Activated naive CD8-positive, alpha-beta T cell treated with anti-CD3 and anti-CD28 coated beads, Interleukin-2, amount 10 ng/mL, durations not matched to agents 7 days and 5 days (primary cell): Measurements from ENCODE around the gene GAS7. TPM values are rescaled to one million over a fixed set of nuclear protein-coding genes. Genes with fewer than 3 reads are reported as not detected.

Experiments
- ATAC-seq: fragments of 150-1000 bp; cut with Tn5 transposase; one replicate; pipeline ENCODE4 v1.10.0; 2021; ENCODE audit warnings: low read depth, moderate library complexity
- POLR2A ChIA-PET: fragments of 350-600 bp; sonication (Branson Sonifier 250); formaldehyde crosslinking; loops from one replicate; lab custom pipeline; 2021; ENCODE audit warnings: antibody characterized with exemption; lab: Charles Lee
- DNase-seq: peaks from one replicate; pipeline ENCODE4 v3.0.0; 2021
- H3K27ac Mint-ChIP-seq: one replicate; pipeline ENCODE4 v1.8.0; 2022; ENCODE audit warnings: mild to moderate bottlenecking, mixed read lengths
- H3K27me3 Mint-ChIP-seq: one replicate; pipeline ENCODE4 v1.8.0; 2022; ENCODE audit warnings: mild to moderate bottlenecking, moderate library complexity, mixed read lengths
- H3K36me3 Mint-ChIP-seq: one replicate; pipeline ENCODE4 v1.8.0; 2021; ENCODE audit warnings: mild to moderate bottlenecking, mixed read lengths
- H3K4me1 Mint-ChIP-seq: one replicate; pipeline ENCODE4 v1.8.0; 2021; ENCODE audit warnings: mixed read lengths
- H3K4me3 Mint-ChIP-seq: one replicate; pipeline ENCODE4 v1.8.0; 2022; ENCODE audit warnings: mild to moderate bottlenecking, moderate library complexity, mixed read lengths
- H3K9me3 Mint-ChIP-seq: one replicate; pipeline ENCODE4 v1.8.0; 2021; ENCODE audit warnings: mixed read lengths
- total RNA-seq, 2 experiments: library from RNA; stranded (reverse); gene quantifications; one replicate each; pipeline ENCODE4 v1.2.3, GENCODE V29; 2021

The GAS7 gene
- total RNA-seq, 2 experiments from 2014 or later, result 2.7 to 2.8 TPM

DNA sequence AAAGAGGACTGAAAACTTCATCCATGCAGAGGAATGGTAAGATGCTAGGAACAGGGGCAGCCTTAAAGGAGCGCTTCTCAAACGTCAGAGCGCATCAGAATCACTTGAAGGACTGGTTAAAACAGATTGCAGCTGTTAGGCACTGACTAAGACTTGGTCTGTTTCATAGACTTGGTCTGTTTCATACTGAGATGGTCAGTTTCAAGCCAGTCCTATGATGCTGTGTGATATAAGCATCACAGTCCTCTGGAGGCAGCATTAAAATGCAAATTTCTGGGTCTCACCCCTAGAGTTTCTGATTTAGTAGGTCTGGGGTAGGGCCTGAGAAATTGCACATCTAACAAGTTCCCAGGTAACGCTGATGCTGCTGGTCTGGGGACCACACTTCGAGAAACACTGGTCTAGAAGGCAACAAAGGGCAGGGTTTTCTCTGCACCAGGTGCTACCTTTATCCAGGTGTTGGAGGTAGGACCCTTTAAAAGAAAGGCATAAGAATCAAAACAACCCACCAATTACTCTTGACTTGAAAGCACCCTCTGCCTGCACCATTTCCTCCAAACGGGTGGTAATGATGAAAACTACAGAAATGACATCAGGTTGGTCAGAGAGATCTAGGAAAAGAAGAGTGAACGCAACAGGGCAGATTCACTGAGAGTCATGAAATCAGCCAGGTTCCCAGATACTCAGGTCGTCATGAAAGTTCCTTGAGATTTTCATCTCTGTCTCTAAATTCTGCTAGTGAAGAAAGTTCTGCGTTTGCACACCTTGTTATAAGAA lies 198.3 kb downstream of the GAS7 start:
- peaks cover 4% of the 10 kb centered on the region for H3K27me3 Mint-ChIP-seq
- DNase-seq (no peak), ATAC-seq (no peak)
- no peak overlapping the region for H3K4me3 Mint-ChIP-seq
- no peaks in the 10 kb centered on the region for H3K36me3 Mint-ChIP-seq
- no peak overlapping the region for H3K27ac Mint-ChIP-seq
- H3K4me1 Mint-ChIP-seq, result no peaks in the 10 kb centered on the region
- POLR2A ChIA-PET, result no interaction called here
- peaks cover 1% of the 10 kb centered on the region for H3K9me3 Mint-ChIP-seq

DNA sequence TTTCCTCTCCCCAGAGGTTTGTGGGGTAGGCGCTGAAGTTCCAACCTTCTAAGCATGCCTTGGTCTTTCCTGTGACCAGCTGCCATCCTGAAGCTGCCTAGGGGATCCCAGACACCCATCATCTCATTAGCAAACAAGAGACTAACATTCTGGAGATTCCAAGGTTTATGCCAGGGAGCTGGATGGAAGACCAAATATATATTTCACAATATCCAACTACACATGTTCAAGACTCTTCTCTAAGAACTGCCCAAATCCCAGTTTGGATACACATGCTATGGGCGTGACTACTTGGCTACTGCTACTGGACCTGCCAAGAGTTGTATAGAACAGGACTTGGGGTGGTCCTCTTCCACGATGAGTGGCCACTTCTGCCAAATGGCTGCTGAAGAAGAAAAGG lies 200.3 kb downstream of the GAS7 start:
- DNase-seq (no peak), ATAC-seq (no peak)
- H3K27me3 Mint-ChIP-seq, result peaks cover 7% of the 10 kb centered on the region
- H3K36me3 Mint-ChIP-seq, result no peaks in the 10 kb centered on the region
- no peak overlapping the region for H3K27ac Mint-ChIP-seq
- H3K4me1 Mint-ChIP-seq, result no peaks in the 10 kb centered on the region
- H3K9me3 Mint-ChIP-seq, result no peaks in the 10 kb centered on the region
- H3K4me3 Mint-ChIP-seq, result no peak overlapping the region
- POLR2A ChIA-PET, result no interaction called here

DNA sequence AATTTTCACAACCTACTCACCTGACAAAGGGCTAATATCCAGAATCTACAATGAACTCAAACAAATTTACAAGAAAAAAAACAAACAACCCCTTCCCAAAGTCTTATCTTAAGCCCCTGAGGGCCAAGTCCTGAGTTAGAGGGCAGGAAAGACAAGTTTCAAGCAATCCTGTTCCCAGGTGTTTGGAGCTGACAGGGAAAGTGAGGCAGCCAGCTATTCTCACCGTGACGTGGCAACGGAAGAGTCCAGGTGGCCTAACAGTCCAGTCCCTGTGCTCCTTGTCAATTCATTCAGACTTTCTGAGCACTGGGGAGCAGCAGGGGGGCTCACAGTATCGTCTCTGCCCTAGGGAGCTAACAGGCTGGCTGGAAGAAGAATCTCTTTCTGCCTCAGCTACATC lies 203.6 kb downstream of the GAS7 start:
- Mint-ChIP-seq H3K27ac (no peak overlapping the region), H3K4me1 (no peaks in the 10 kb centered on the region), H3K9me3 (peaks cover 2% of the 10 kb centered on the region), H3K27me3 (peaks cover 7% of the 10 kb centered on the region), H3K36me3 (peaks cover 2% of the 10 kb centered on the region), H3K4me3 (no peak overlapping the region)
- DNase-seq, result no peak
- POLR2A ChIA-PET, result no interaction called here
- ATAC-seq, result no peak

DNA sequence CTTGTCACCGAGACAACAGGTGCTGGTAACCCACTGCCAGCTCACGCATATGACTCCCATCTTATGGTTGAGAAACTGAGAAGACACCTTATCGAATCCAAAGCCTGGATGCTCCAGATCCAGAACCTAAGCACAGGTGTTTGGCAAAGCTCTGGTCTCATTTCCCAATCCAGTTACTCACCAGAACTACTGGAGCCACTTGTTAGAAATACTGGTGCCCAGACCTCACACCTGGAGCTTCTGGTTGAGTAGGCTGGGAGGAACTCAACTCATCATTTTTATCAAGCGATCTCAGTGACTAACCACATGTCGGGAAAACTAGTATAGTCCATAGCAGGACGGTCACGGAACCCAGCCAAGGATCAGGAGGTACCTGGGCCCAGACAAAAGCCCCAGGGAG lies 206.6 kb downstream of the GAS7 start:
- Mint-ChIP-seq H3K4me1 (no peaks in the 10 kb centered on the region), H3K9me3 (peaks cover 6% of the 10 kb centered on the region), H3K27ac (no peak overlapping the region), H3K27me3 (peaks cover 2% of the 10 kb centered on the region), H3K4me3 (no peak overlapping the region), H3K36me3 (peaks cover 2% of the 10 kb centered on the region)
- ATAC-seq (no peak), DNase-seq (no peak)
- POLR2A ChIA-PET, result no interaction called here

DNA sequence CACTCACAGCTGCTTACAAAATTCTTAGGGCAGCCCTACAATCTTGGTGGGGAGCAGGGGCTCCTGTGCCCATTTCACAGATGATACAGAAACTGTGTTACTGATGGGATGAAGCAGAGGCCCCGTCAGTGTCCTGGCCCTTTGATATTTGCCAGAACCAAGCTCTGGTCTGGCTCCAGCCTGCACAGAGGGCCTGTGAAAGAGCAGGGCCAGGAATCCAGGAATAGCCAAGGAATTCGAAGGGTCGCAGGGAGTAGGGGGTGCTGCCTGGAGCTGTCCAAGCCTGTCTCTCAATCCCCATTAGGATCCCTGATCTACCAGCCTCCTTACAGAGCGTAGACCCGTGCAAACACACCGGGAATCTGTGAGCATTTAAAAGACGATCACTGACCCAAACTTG lies 207.1 kb downstream of the GAS7 start:
- Mint-ChIP-seq H3K4me3 (no peak overlapping the region), H3K4me1 (no peaks in the 10 kb centered on the region), H3K27me3 (peaks cover 2% of the 10 kb centered on the region), H3K27ac (no peak overlapping the region), H3K9me3 (peaks cover 6% of the 10 kb centered on the region), H3K36me3 (peaks cover 2% of the 10 kb centered on the region)
- no peak for DNase-seq
- POLR2A ChIA-PET, result no interaction called here
- ATAC-seq, result no peak

DNA sequence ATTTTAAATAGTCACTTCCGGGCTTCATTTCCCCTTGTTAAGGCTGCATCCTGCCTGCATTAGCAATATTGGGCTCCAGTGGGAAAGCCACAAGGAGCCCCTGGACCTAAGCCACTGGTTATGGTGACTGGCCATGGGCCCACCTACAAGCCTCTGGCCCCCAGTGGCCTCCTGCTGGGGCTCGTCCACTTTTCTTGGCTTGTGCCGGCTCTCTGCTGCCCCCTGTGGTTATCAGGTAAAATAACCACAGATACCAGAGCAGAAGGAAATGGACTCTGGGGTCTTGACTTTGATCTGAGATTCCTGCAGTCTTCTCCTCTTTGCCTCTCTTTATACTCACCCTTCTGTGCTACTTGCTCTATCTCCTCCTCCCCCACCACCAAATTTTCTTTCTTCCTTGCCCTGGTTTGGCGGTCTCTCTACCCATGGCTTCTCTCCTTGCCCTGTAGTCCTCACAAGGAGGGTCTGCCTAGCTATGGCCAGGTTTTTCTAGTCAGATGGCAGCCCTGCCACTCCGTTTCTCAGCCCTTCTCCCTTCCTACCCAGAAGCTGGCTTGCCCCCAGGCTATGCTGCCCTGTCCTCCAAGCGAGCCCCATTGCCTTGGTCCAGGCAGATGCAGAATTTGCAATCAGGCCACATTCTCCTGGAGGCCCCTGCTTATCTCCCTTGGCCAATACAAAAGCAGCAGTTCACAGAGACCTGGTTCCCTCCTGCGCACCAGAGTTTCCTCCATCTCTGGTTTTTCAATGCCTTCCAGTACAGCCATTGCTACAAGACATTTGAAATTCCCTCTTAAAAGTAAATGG lies 210.4 kb downstream of the GAS7 start:
- no peak for ATAC-seq
- Mint-ChIP-seq H3K27me3 (no peaks in the 10 kb centered on the region), H3K36me3 (peaks cover 2% of the 10 kb centered on the region), H3K9me3 (peaks cover 6% of the 10 kb centered on the region), H3K27ac (no peak overlapping the region), H3K4me1 (no peaks in the 10 kb centered on the region), H3K4me3 (no peak overlapping the region)
- peak; percentile 36 for DNase-seq
- POLR2A ChIA-PET, result no interaction called here

DNA sequence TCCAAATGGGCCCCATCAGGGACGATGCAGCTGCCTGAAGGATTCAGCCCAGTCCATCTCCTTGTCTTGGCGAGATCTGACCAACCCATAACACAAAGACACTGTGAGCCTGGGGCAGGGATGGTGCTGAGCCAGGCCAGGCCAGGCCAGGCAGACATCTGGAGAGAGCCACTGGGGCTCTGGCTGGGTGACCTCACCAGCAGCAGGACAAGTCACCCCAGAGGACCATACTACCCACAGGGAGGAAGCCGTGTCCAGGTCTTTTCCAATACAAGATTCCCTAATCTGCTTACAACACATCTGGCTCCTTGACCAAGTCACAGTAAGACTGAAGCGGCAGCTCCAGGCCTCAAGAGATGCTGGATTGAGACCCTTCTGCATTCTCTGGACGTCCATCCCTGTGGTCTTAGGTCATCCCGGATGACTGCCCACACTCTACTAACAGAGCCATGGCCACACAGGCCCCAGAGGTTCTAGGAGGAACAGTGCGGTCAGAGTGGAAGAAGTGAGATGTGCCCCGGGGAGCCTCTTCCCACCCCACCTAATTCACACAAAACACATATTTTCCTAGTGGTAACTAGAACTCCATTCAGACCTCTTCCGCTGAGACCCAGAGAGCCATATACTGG lies 211.5 kb downstream of the GAS7 start:
- no peaks in the 10 kb centered on the region for H3K27me3 Mint-ChIP-seq
- ATAC-seq (no peak), DNase-seq (no peak)
- H3K4me3 Mint-ChIP-seq, result no peak overlapping the region
- no peaks in the 10 kb centered on the region for H3K36me3 Mint-ChIP-seq
- H3K9me3 Mint-ChIP-seq, result peaks cover 3% of the 10 kb centered on the region
- H3K27ac Mint-ChIP-seq, result no peak overlapping the region
- POLR2A ChIA-PET, result no interaction called here
- no peaks in the 10 kb centered on the region for H3K4me1 Mint-ChIP-seq

DNA sequence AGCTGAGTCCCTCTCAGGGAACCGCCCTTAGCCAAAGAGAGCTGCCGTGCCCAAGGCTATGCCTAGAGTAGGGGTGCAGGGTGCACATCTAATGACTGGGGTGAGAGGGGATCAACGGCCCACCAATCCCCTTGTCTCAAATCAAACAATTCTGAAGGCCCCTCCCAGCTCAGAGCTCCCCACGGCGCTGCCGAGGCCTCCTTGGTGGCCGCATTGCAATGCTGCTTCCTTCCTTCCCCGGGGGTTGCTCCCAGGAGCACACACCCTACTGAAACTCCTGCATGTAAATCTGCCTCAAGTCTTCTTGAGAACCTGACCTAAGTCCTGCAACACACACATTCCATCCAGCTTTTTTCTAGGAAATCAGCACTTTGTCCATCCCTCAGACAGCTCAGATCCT lies 212.8 kb downstream of the GAS7 start:
- no peaks in the 10 kb centered on the region for H3K27me3 Mint-ChIP-seq
- no peak overlapping the region for H3K27ac Mint-ChIP-seq
- DNase-seq (no peak), ATAC-seq (no peak)
- H3K36me3 Mint-ChIP-seq, result no peaks in the 10 kb centered on the region
- H3K4me3 Mint-ChIP-seq, result no peak overlapping the region
- peaks cover 3% of the 10 kb centered on the region for H3K9me3 Mint-ChIP-seq
- H3K4me1 Mint-ChIP-seq, result no peaks in the 10 kb centered on the region
- POLR2A ChIA-PET, result no interaction called here

DNA sequence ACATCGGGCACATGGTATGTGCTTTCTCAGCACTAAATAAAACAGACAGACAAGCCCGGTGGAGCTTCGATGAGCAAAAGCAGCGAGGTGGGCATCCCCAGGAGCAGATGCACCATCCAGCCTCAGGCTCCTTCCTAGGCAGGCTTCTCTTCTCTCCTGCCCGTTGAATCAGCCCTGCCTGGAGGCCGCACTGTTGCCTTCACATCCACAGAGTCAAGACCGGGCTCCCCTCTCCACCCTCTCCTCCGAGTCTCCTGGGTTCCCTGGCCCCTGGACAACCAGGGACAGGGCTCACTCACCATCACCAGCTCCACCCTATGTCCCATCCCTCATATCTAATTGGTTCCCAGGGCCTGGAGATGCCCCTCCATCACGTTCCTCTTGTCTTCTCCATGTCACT lies 213.6 kb downstream of the GAS7 start:
- H3K4me3 Mint-ChIP-seq, result no peak overlapping the region
- ATAC-seq, result no peak
- no peak overlapping the region for H3K27ac Mint-ChIP-seq
- POLR2A ChIA-PET, result no interaction called here
- H3K9me3 Mint-ChIP-seq, result peaks cover 3% of the 10 kb centered on the region
- H3K36me3 Mint-ChIP-seq, result no peaks in the 10 kb centered on the region
- H3K27me3 Mint-ChIP-seq, result no peaks in the 10 kb centered on the region
- DNase-seq, result no peak
- no peaks in the 10 kb centered on the region for H3K4me1 Mint-ChIP-seq

DNA sequence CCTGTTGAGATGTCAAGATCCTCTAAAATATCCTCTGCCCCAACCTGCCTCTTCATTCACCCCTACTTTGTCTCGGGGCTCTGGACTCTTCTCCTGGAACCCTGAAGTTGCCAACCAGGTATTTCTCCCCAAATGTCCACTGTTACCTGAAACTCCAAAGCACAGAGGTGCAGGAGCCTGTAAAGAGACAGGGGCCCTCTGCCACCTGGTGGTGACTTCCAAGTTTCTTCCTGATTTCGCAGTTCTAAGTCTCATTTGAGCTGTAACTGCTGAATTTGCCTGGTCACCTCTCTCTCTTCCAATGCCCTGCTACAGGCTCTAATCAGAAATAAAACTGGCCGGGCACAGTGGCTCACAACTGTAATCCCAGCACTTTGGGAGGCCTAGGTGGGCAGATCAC lies 216.2 kb downstream of the GAS7 start:
- ATAC-seq (no peak), DNase-seq (no peak)
- no peaks in the 10 kb centered on the region for H3K4me1 Mint-ChIP-seq
- no peaks in the 10 kb centered on the region for H3K9me3 Mint-ChIP-seq
- POLR2A ChIA-PET, result no interaction called here
- no peaks in the 10 kb centered on the region for H3K27me3 Mint-ChIP-seq
- no peak overlapping the region for H3K27ac Mint-ChIP-seq
- H3K36me3 Mint-ChIP-seq, result no peaks in the 10 kb centered on the region
- H3K4me3 Mint-ChIP-seq, result no peak overlapping the region

DNA sequence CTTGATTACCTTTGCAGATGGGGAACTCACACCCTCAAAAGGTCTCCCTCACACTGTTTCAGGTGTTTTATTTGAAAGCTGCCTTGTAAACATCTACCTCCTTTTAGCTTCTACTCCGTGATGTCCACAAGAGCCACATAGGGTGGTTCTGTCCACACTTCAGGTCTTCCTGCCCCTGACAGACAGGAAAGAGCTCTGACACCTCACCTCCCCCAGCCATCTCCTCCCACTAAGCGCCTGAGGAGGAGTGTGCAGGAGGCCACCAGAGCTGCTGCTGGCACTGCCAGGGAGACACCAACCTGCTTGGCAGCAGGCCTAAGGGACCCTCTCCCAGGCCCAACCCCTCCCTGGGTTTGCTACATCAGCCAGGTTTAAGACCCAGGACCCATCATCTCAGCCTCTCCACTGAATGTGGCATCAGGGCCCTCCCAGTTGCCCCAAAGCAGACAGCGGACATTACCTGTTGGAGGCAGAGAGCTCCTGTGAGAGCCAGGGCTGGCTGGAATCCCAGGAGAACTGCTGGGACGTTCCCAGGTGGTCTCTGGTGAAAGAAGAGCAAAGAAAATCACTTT lies 217.0 kb downstream of the GAS7 start:
- no peaks in the 10 kb centered on the region for H3K9me3 Mint-ChIP-seq
- no peaks in the 10 kb centered on the region for H3K27me3 Mint-ChIP-seq
- H3K4me3 Mint-ChIP-seq, result no peak overlapping the region
- H3K4me1 Mint-ChIP-seq, result no peaks in the 10 kb centered on the region
- no peak overlapping the region for H3K27ac Mint-ChIP-seq
- H3K36me3 Mint-ChIP-seq, result no peaks in the 10 kb centered on the region
- DNase-seq, result no peak
- POLR2A ChIA-PET, result no interaction called here
- ATAC-seq, result no peak

DNA sequence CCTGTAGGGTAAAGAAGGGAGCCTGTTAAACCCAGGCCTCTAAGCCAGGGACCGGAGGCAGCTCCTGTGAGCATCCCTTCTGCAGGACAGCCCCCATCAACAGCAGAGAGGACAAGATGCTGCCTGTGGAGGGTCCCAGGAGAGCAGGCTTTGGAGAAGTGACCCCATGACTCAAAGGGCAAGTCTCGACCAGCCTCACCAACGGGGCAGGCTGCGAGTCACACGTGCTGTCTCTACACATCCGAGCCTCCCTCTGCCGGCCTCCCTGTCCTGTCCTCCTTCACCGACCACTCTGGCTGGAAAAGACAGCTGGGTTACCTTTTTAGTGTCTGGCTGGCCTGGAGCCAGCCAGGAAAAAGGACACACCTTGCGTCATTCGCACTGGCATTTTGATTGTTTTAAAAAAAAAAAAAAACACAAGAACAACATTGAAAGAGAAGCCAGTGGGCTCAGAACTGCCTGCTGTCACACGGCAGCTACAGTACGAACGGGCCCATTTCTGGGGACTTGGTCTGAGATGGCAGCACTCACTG lies 218.9 kb downstream of the GAS7 start:
- POLR2A ChIA-PET, result no interaction called here
- no peaks in the 10 kb centered on the region for H3K9me3 Mint-ChIP-seq
- no peaks in the 10 kb centered on the region for H3K36me3 Mint-ChIP-seq
- ATAC-seq, result no peak
- H3K27me3 Mint-ChIP-seq, result no peaks in the 10 kb centered on the region
- H3K4me3 Mint-ChIP-seq, result no peak overlapping the region
- H3K4me1 Mint-ChIP-seq, result no peaks in the 10 kb centered on the region
- DNase-seq, result no peak
- no peak overlapping the region for H3K27ac Mint-ChIP-seq

DNA sequence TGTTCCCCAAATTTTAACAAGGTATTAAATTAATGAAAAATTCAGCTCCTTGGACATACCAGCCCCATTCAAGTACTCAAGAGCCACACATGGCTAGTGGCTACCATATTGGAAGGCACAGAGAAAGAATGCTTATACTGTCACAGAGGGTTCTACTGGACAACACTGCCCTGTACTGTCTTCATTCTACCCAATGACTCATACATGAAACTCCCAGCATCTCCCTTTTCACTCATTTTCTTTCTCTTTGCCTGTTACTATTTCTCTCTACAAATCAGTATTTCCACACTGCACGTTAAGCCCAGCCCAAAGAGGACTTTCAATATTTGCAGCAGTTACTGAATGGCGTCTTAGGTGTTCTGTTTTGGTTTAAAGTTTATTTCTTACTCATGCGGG lies 221.2 kb downstream of the GAS7 start:
- Mint-ChIP-seq H3K36me3 (no peaks in the 10 kb centered on the region), H3K27ac (no peak overlapping the region), H3K4me3 (no peak overlapping the region), H3K4me1 (no peaks in the 10 kb centered on the region), H3K27me3 (no peaks in the 10 kb centered on the region), H3K9me3 (no peaks in the 10 kb centered on the region)
- DNase-seq (no peak), ATAC-seq (no peak)
- POLR2A ChIA-PET, result no interaction called here
